C4-2B (cell line): Measurements from ENCODE around the gene KIAA0930.

Experiments used
- ZFX ChIP-seq: fragments of 450-650 bp; IDR thresholded peaks from 2 replicates; pipeline ENCODE4 v1.6.1; 2017
- TF ChIP-seq, protein P1 (sequence below): fragments of 450-650 bp; conservative IDR thresholded peaks from 2 replicates; pipeline ENCODE4 v1.5.1; 2017; ENCODE audit warnings: mild to moderate bottlenecking

DNA sequence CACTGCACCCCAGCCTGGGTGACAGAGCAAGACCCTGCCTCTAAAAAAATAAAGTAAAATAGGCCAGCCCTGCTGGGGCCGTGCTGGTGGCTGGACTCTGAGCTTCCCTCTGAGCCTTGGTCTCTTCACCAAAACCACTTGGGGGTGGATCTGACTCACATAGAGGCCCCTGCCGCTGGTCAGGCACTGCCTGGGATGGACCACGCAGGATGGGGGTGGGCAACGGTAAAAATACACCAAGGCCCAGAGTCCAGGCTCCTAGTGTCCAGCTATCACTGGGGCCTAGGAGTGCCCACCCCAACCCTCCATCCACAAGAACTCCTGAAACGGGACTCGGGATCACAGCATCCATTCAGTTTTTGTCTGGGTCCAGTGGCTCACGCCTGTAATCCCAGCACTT, 31.8 kb upstream of the KIAA0930 start:
- TF ChIP-seq, protein P1, sequence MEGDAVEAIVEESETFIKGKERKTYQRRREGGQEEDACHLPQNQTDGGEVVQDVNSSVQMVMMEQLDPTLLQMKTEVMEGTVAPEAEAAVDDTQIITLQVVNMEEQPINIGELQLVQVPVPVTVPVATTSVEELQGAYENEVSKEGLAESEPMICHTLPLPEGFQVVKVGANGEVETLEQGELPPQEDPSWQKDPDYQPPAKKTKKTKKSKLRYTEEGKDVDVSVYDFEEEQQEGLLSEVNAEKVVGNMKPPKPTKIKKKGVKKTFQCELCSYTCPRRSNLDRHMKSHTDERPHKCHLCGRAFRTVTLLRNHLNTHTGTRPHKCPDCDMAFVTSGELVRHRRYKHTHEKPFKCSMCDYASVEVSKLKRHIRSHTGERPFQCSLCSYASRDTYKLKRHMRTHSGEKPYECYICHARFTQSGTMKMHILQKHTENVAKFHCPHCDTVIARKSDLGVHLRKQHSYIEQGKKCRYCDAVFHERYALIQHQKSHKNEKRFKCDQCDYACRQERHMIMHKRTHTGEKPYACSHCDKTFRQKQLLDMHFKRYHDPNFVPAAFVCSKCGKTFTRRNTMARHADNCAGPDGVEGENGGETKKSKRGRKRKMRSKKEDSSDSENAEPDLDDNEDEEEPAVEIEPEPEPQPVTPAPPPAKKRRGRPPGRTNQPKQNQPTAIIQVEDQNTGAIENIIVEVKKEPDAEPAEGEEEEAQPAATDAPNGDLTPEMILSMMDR: no peak
- TF ChIP-seq ZFX: no peak
